Measurements from ENCODE around the gene GJC2. TPM values are rescaled to one million over a fixed set of nuclear protein-coding genes. Genes with fewer than 3 reads are reported as not detected.
A peak's percentile ranks its signal among the peaks of the same experiment; 100 is the strongest.

Gene GJC2
- total RNA-seq, result 1 to 10 TPM in 1 of 2 donors, under 1 TPM in 1; 0.93 to 2.3 TPM

DNA sequence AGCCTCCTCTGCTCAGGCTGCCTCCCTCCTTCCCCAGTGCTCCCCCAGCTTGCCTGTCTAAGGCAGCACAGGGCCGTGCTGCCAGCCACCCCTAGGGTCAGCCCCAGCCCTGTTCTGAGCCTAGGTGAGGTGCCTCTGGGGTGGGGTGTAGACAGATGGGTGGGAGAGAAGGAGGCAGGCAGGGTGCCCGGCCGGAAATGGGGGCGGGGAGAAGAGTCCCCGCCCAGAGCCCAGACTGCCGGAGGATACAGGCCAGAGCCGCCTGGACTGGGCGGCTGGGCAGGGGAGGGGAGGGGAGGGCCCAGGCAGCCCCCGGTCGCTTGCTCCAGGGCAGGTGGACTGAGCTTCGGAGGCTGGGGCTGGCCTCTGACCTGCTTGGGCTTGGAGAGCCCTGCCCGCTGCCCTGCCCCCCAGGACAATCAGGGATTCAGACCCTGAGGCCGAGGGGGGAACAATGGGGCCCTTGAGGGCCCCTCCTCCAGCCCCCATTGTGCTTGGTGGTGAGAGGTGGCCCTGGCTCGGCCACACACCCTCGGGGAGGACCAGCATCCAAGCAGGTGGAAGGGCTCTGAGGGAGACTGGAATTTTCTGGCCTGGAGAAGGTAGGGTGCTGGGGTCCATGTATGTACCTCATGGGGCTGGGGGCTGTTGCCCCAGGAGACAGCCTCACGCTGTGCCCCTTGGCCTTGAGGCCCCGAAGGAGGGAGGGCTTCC lies at the start of gene GJC2:
GJC2 (plus strand) TSS at position 525 of the 714 bp plus-strand sequence. CDS start 7,829 bp downstream, outside the sequence.
- TF ChIP-seq, protein P1, sequence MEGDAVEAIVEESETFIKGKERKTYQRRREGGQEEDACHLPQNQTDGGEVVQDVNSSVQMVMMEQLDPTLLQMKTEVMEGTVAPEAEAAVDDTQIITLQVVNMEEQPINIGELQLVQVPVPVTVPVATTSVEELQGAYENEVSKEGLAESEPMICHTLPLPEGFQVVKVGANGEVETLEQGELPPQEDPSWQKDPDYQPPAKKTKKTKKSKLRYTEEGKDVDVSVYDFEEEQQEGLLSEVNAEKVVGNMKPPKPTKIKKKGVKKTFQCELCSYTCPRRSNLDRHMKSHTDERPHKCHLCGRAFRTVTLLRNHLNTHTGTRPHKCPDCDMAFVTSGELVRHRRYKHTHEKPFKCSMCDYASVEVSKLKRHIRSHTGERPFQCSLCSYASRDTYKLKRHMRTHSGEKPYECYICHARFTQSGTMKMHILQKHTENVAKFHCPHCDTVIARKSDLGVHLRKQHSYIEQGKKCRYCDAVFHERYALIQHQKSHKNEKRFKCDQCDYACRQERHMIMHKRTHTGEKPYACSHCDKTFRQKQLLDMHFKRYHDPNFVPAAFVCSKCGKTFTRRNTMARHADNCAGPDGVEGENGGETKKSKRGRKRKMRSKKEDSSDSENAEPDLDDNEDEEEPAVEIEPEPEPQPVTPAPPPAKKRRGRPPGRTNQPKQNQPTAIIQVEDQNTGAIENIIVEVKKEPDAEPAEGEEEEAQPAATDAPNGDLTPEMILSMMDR (IDR thresholded peaks at IDR 0.05), result no peak
- Histone ChIP-seq H3K36me3 (peaks cover 29% of the 10 kb centered on the region), H3K4me3 (peak within 1 kb of the TSS; percentile 13 to 27), H3K9me3 (no peaks in the 10 kb centered on the region), H3K27me3 (no peaks in the 10 kb centered on the region), H3K4me1 (peaks cover 7 to 58% of the 10 kb centered on the region in 2 donors), H3K27ac (peak within 1 kb of the TSS; percentile 82 to 83)
- no peak for DNase-seq (ENCODE audit: low spot score)

DNA sequence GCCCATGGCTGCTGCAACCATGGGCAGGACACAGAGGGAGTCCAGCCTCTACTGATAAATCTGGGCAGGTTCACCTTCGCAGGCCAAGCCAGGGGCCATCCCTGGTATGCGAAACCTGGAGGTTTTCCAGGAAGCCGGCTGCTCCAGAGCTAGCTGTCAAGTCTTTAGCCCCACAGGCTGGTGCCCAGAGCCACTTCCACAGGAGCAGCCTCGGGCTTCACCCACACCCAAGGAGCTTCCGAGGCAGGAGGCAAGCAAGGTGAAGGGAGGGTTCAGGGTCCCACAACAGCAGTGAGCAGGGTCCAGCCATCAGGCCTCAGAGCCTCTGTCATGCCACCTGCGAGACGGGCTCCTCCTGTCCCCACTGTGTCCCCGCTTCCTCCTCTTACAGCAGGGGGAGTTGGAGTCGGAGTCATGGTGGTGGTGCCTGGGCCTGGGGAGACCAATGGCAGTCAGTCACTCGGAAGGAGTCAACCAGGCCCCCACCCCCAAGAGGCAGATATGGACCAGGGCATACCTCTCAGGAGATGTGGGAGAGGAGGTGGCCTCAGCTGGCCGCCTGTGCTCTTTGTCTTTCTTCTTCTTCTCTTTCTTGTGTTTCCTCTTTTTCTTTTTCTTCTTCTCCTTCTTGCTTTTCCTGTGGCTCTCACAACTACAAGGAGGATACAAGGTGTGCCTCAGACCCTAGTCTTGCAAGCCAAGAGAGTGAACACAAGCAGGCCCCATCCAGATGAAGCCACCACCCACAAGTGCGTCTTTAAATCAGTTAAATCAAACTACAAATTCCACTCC lies 48.7 kb upstream of the GJC2 start:
- TF ChIP-seq, protein P1 (IDR thresholded peaks at IDR 0.05), result no peak
- H3K4me1 ChIP-seq, result peaks cover 0 to 54% of the 10 kb centered on the region in 2 donors
- H3K9me3 ChIP-seq, result no peaks in the 10 kb centered on the region
- no peaks in the 10 kb centered on the region for H3K27me3 ChIP-seq
- H3K4me3 ChIP-seq, result no peak overlapping the region
- DNase-seq (ENCODE audit: low spot score), result no peak
- peaks cover 45% of the 10 kb centered on the region for H3K36me3 ChIP-seq
- no peak overlapping the region for H3K27ac ChIP-seq

DNA sequence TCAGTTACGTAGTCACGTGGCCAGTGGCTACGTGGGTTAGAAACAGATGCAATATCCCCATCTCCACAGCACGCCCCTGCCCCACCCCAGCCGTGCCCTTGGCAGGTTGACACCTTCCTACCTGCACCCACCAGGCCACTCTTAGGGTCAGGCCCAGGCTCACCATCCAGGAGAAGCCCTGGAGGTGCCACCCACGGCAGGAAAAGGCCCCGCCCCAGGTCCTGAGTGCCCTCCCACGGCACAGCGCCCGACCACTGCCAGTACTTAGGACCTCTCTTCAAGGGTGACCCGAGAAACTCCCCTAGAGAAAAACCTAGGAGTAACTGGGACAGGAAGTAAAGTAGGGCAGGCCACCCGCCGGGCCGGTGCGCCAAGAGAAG lies 48.1 kb upstream of the GJC2 start:
- no peak for DNase-seq (ENCODE audit: low spot score)
- H3K9me3 ChIP-seq, result no peaks in the 10 kb centered on the region
- TF ChIP-seq, protein P1 (IDR thresholded peaks at IDR 0.05), result no peak
- peak overlapping the region in 1 of 2 donors; percentile 93 for H3K4me3 ChIP-seq
- H3K27ac ChIP-seq, result peak overlapping the region in 1 of 2 donors; percentile 91
- H3K36me3 ChIP-seq, result peaks cover 50% of the 10 kb centered on the region
- peaks cover 0 to 52% of the 10 kb centered on the region in 2 donors for H3K4me1 ChIP-seq
- H3K27me3 ChIP-seq, result no peaks in the 10 kb centered on the region

DNA sequence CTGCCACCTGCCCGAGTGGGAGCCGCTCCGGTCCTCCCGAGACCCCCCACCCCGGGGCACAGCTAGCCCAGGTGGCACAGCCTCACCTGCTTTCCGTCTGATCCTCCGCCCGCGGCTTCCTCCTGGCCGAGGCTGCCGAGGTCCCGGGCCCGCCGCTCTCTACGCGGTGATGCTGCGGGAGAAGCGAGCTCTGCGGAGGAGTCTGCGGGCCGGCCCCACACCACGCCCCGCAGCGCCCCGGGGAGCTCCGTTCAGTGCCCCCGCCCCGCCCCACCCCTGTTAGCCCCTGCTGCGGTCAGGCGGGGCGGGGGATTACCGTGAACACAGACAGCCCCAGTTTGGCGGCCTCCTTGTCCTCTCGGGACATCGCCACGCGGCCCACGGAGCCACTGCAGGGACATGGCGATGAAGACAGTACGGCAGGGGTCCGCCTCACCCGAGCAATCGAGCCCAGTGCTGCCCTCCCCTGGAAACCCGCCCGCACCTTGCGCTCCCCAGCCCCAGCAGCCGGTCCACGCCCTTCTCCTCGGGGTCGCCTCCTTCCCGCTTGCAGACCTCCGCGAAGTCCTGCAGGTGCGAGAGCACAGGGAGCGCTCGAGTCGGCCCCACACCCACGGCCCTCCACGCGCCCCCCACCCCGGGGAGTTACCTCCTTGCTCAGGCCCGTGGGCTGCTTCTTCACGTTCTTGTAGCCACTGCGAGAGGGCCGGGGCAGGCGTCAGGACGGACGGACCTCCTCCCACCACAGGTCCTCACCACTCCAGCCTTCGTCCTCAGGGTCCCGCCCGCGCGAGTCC lies 47.5 kb upstream of the GJC2 start:
- Histone ChIP-seq H3K27ac (peak overlapping the region; percentile 89 to 91), H3K27me3 (no peaks in the 10 kb centered on the region), H3K4me3 (peak overlapping the region; percentile 61 to 93), H3K4me1 (peaks cover 0 to 47% of the 10 kb centered on the region in 2 donors), H3K9me3 (no peaks in the 10 kb centered on the region), H3K36me3 (peaks cover 47% of the 10 kb centered on the region)
- TF ChIP-seq, protein P1 (IDR thresholded peaks at IDR 0.05), result peak in 1 of 2 donors; percentile 42
- no peak for DNase-seq (ENCODE audit: low spot score)

DNA sequence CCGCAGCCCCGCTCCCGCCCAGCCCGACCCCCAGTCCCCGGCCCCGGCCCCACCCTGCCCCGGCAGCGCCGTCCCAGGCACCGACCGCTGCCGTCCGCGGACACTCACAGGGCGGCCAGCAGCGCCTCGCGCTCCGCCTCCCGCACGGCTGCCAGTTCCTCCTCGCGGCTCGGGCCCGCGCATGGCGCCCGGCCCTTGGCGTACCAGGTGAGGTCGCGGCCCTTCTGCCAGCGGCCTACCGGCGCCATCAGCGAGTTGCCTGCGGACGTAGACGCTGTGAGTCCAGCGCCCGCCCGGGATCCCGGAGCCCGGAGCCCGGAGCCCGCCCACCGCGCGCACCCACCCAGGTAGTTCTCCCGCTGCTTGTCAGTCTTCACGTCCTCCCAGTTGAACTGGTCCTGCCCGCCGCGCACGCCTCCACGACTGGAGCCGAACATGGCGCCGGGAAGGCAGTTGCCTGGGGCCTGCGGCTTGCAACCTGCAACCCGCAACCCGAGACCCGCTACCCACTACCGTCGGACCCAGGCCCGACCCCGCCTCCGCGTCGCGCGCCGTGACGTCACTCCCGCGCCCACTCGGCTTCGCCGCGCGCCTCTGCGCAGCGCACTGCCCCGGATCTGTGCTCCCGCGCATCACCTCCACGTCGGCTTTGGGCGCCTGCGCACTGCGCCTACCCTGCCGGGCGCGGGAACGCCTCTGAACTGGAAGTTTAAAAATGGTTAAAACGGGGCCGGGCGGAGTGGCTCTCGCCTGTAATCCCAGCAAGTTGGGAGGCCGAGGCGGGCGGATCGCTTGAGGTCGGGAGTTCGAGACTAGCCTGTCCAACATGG lies 46.7 kb upstream of the GJC2 start, which contains the start of gene C1orf35:
C1orf35 (minus strand) TSS at position 535 of the 830 bp plus-strand sequence; CDS start at position 437, 98 bp downstream.
- peak; percentile 94 for DNase-seq (ENCODE audit: low spot score)
- peaks cover 43% of the 10 kb centered on the region for H3K36me3 ChIP-seq
- H3K27ac ChIP-seq, result peak within 1 kb of the TSS; percentile 89 to 91
- H3K4me1 ChIP-seq, result peaks cover 0 to 41% of the 10 kb centered on the region in 2 donors
- no peaks in the 10 kb centered on the region for H3K9me3 ChIP-seq
- TF ChIP-seq, protein P1 (IDR thresholded peaks at IDR 0.05), result no peak
- H3K27me3 ChIP-seq, result no peaks in the 10 kb centered on the region
- H3K4me3 ChIP-seq, result peak within 1 kb of the TSS; percentile 61 to 93
